Gastrocnemius medialis (tissue), 4 donors: Measurements from ENCODE around the gene TBX2.

Source experiments
- CTCF ChIP-seq, 5 experiments: fragments of 450-650 bp in 3 of 5; fragments of 200-600 bp in 2 of 5; sonication (generic) in 2 of 5; IDR thresholded peaks in 4 of 5; conservative IDR thresholded peaks in 1 of 5; 1 replicate in 4 of 5; 2 replicates in 1 of 5; pipeline ENCODE4 v1.5.1; 2016 to 2019; ENCODE audit warnings: antibody characterized with exemption in 5 of 5, mild to moderate bottlenecking in 3 of 5, moderate library complexity in 3 of 5
- POLR2A ChIP-seq, 2 donors: fragments of 450-650 bp; IDR thresholded peaks; one replicate each; pipeline ENCODE4 v1.6.1; 2017; ENCODE audit warnings: antibody characterized with exemption in 2 of 2, mild to moderate bottlenecking in 2 of 2, moderate library complexity in 2 of 2

- no peak for TF ChIP-seq CTCF (IDR thresholded peaks at IDR 0.05 in 4 of 5, conservative IDR thresholded peaks at IDR 0.05 in 1 of 5)
- TF ChIP-seq POLR2A (IDR thresholded peaks at IDR 0.05) = no peak
Observed at GRCh38 chr17:61381537-61381936, 18.1 kb upstream of the TBX2 start.
